Measurements from ENCODE around the gene LRP1-AS.
"Not testable (repeated sequence)": the region's sequence is repeated elsewhere in the genome, so short reads cannot be mapped to it uniquely, and the experiment has no call there.

LRP1-AS gene

GRCh38 chr12:57139796-57140649 is 7.4 kb downstream of the LRP1-AS start:
- DNase-seq (ENCODE audit: low spot score) = no peak

GRCh38 chr12:57138526-57139272 is 8.7 kb downstream of the LRP1-AS start:
- DNase-seq (ENCODE audit: low spot score) = no peak

GRCh38 chr12:57135527-57136326 is 11.7 kb downstream of the LRP1-AS start:
- no peak for DNase-seq (ENCODE audit: low spot score)

GRCh38 chr12:57134949-57135348 is 12.5 kb downstream of the LRP1-AS start:
- DNase-seq (ENCODE audit: low spot score) = no peak

DNA sequence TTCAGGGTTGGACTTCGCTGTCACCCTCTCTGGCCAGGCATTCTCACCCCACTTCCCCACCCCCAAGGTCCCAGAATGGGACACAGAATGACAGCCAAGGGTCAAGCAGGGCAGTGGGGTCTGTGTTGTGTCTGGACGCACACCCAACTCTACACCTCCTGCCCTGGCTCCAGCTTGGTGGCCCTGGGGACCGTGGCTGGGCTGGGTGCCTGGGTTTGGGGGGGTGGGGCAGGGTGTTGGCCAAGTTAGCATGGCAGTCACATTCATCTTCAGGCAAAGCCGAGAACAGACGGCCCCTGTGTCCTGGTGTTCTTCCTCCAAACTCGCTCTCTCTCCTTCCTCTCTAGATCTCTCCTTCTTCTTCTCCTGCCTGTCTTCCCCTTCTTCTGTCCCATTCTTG is 13.5 kb downstream of the LRP1-AS start:
- no peak for DNase-seq (ENCODE audit: low spot score)

DNA sequence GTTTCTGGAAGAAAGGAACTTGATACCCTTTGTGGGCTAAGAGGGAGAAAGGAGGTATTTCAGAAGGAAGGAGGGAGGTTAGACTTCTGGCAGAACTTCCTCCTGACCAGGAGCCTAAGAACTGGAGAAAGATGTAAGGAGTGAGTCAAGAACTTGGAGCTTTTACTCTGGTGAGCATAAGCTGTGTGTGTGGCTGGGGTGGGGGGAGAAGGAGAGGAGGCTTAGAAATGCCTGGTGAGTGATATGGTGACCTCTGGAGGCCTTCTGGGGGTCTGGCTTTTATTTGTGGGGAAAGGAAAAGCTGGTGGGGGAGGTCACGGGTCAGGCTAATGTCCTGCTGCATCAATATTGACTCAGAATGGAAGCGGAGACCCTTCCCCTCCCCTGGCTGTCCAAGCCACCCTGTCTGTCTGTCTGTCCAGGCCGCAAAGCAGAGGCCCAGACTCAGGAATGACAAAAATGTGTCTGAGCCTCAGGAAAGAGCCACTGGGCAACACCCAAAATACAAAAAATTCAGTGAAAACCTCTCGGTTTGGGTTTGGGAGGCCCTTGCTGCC is 14.3 kb downstream of the LRP1-AS start:
- DNase-seq (ENCODE audit: low spot score) = no peak

DNA sequence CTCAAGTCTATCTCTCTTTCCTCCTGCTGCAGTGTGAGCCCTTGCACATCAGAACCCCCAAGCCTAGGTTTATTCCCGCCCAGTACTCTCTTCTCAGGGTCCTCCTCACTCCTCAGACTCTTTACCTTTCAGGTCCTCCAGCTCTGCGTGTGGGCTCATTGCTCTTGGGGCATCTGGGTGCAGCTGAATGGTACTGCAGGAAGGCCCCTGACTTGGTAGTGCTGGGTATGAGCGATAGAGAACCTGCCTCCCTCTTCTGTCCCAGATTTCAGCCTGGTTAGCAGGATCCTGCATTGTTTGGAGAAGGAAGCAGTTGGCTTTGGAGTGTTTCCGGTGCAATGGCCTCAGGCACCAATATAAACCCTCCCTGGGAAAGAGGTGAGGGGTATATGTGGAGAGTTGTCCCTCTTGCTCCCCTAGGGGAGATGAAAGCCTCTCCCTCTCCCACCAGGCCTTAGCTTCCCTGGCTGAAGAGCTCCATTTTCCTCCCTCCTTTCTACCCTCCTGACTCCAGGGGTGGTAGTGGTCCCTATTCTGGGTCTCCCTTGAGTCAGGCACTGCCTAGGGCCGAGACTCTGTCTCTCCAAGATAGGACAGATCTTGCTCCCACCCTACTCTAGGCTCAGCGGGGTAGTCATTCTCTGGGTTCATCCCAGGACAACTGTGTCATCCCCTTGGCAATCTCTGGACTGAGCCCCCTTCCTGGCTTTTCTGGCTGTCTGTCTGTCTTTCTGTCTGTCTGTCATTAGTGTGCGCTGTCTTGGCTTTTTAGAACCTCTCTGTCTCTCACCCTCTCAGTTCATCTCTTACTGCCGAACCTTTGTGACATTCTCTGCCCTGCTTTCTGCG is 15.3 kb downstream of the LRP1-AS start:
- DNase-seq (ENCODE audit: low spot score) = no peak

GRCh38 chr12:57130941-57131340 is 16.5 kb downstream of the LRP1-AS start:
- DNase-seq (ENCODE audit: low spot score) = no peak

GRCh38 chr12:57129889-57130288 is 17.5 kb downstream of the LRP1-AS start:
- DNase-seq (ENCODE audit: low spot score) = no peak

DNA sequence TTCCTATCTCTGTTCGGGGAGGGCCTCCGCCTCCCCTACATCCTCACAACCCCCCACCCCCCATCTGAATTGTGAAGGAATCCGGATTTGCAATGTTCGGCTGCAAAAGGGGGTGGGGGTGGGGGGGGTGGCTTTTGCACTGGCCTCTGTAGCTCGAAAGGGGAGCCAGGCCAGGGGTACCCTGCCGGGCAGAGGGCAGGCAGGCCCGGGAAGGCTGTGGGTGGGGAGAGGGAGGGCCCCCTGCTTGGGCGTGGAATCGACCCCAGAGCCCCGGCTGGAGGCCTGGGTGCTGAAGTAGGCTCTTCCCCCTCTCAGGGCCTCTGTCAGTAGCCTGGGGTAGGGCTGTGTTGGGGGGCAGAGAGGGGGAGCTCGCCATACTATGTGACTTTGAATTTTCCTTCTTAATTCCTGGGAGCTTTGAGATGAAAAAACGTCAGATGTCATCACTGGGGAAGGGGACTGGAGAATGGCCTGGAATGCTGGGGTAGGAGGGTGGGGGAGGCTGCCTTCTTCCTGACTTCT is 18.0 kb downstream of the LRP1-AS start:
- DNase-seq (ENCODE audit: low spot score) = no peak

DNA sequence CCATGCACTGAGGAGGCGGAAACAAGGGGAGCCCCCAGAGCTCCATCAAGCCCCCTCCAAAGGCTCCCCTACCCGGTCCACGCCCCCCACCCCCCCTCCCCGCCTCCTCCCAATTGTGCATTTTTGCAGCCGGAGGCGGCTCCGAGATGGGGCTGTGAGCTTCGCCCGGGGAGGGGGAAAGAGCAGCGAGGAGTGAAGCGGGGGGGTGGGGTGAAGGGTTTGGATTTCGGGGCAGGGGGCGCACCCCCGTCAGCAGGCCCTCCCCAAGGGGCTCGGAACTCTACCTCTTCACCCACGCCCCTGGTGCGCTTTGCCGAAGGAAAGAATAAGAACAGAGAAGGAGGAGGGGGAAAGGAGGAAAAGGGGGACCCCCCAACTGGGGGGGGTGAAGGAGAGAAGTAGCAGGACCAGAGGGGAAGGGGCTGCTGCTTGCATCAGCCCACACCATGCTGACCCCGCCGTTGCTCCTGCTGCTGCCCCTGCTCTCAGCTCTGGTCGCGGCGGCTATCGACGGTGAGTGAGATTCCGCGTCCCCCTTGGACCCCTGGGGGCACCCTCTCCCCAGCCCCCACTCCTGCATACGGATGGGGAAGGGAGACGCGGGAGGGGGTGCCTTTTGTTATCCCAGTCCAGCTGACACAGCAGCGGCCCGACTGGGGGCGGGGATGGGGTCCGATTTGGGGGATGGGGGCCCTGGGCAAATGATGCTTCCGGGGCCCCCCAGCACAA is 18.7 kb downstream of the LRP1-AS start:
- DNase-seq (ENCODE audit: low spot score) = no peak

DNA sequence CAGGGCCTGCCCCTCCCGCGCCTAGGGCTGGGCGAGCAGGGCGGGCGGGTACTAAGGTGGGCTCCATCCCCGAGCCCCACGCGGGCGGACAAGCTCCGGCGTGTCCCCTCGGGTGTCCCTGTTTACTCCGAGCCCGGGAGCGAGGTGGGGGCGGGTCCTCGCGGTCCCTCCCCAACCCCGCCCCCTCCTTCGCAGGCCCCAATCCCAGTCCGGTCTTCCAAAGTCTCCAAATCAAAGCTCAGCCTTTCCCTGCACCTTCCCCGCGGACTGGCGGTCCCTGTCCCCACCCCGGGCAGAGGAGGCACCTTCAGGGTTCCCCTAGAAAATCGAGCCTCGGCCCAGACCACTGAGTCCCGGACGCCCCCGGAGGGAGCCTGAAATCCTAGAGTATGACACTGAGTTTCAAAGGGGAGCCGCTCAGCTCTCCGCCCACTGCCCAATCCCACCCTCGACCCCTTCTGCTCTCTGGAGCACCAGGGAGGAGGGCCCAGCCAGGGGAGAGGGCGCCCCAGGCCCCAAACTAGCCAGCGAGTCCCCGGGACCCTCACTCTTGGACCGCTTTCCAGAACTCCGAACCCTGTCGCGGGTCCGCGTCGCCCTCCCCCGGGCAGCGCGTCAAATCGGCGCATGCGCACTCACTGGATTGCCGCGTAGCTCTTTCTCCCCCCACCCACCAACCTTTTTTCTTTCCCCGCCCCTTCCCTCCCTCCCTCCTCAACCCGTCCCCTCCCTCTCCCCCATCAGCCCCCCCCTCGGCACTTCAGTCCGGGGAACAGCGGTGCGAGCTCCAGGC is 19.5 kb downstream of the LRP1-AS start, which contains the start of gene LRP1:
Gene LRP1 (plus strand): TSS at position 758 of the 793 bp plus-strand sequence. CDS start 482 bp downstream, outside the sequence.
- DNase-seq (ENCODE audit: low spot score) = peak; percentile 92

- peak; percentile 72 for DNase-seq (ENCODE audit: low spot score)
Measured at GRCh38 chr12:57127101-57127725, 20.2 kb downstream of the LRP1-AS start.

GRCh38 chr12:57126561-57126960 is 20.9 kb downstream of the LRP1-AS start:
- DNase-seq (ENCODE audit: low spot score) = no peak

GRCh38 chr12:57126061-57126460 is 21.4 kb downstream of the LRP1-AS start:
- no peak for DNase-seq (ENCODE audit: low spot score)

GRCh38 chr12:57124261-57124877 is 23.1 kb downstream of the LRP1-AS start:
- peak; percentile 84 for DNase-seq (ENCODE audit: low spot score)

GRCh38 chr12:57123813-57124212 is 23.6 kb downstream of the LRP1-AS start:
- DNase-seq (ENCODE audit: low spot score) = no peak

DNA sequence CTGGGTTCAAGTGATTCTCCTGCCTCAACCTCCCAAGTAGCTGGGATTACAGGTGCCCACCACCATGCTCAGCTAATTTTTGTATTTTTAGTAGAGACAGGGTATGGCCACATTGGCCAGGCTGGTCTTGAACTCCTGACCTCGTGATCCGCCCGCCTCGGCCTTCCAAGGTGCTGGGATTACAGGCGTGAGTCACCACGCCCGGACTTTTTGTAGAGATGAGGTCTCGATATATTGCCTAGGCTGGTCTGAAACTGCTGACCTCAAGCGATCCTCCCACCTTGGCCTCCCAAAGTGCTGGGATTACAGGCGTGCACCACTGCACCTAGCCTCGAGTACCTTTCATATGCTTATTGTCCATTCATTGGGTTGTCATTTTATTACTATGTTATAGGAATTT is 26.7 kb downstream of the LRP1-AS start:
- DNase-seq (ENCODE audit: low spot score) = not testable (repeated sequence)

Measured in D341Med (cell line).